Measurements from ENCODE around the gene CFAP57. TPM values are rescaled to one million over a fixed set of nuclear protein-coding genes. Genes with fewer than 3 reads are reported as not detected.

CFAP57 gene
- total and polyA plus RNA-seq, 2 of the 4 experiments (the other 2 are of a cell fraction), result 0.29 to 0.36 TPM

DNA sequence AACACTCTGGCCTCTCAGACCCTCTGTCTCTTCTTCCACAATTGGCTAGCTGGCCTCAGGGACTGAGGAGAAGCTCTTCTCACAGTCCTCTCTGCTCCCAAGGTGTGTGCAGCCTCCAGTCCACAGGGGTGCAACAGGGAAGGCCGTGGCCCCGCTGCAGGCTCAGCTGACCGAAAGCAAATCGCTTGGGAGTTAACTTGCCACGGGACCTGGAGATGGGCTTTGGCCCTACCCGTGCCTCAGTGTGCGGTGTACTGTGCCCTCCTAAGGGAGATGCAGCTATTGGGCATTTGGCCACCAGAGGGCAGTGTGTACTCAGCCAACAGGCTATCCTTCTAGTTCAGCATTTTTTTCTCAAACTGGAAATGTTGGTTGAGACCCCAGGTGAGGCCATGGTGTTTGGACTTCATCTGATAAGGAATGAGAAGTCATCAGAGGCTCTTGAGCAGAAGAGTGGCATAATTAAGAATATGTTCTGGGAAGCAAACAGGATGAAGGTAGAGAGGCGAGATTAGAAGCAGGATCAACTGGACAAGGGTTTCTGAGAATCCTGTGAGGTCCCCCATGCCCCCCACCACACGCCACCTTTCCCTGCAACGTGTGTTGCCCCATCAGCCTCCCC, 55.1 kb downstream of the CFAP57 start (continued):
- no peak for TF ChIP-seq MAZ (IDR thresholded peaks at IDR 0.05; ENCODE audit: borderline replicate concordance, low read depth, low read length)
- no peak for TF ChIP-seq CHD1 (IDR thresholded peaks at IDR 0.05; ENCODE audit: low read depth, low read length)

All from IMR-90 (cell line).